SK-N-MC (cell line): ENCODE data around the gene RECK.

Experiments
- EZH2 ChIP-seq: fragments of 200-600 bp; sonication (generic); IDR thresholded peaks from one replicate; pipeline ENCODE4 v1.6.1; 2017; ENCODE audit warnings: antibody characterized with exemption
- FOXP2 ChIP-seq: optimal IDR thresholded peaks from 2 replicates; pipeline ENCODE3; 2011; ENCODE audit warnings: mild to moderate bottlenecking, moderate library complexity; ENCODE audit not compliant: insufficient read depth; ENCODE audit errors: extremely low read length, control extremely low read depth
- POLR2AphosphoS5 ChIP-seq: IDR thresholded peaks from 2 replicates; pipeline ENCODE4 v1.6.1; 2012; ENCODE audit warnings: mild to moderate bottlenecking, low read depth, low read length, borderline replicate concordance

DNA sequence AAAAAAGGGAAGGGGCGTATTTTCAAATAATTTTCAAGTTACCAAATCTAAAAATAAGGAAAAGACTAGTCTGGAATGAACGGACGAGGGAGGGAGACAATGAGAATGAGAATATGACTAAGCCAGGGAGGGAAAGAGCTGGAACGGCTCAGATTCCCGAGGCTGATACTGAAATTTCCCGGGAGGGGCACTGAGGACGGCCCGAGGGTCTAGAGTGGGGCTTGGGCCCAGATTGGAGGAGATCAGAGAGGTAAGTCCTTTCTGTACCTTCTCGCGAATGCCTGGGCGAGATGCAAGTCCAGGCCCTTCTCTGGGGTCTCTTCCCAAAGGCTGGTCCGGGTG is 129.1 kb downstream of the RECK start:
- TF ChIP-seq POLR2AphosphoS5: no peak
- no peak for TF ChIP-seq EZH2
- no peak for TF ChIP-seq FOXP2
